G401 (cell line): ENCODE data around the gene BACH2. TPM values are rescaled to one million over a fixed set of nuclear protein-coding genes. Genes with fewer than 3 reads are reported as not detected.
"Not testable (repeated sequence)": the region's sequence is repeated elsewhere in the genome, so short reads cannot be mapped to it uniquely, and the experiment has no call there.

Source experiments
- DNase-seq: peaks from one replicate; pipeline ENCODE4 v3.0.0-alpha.2; 2015; ENCODE audit warnings: low spot score
- in situ Hi-C: cut with HindIII; loops from 2 replicates; pipeline ENCODE4 v1.10.0; 2016; ENCODE audit warnings: low sequenced_read_pairs, mixed read lengths
- total RNA-seq: library from RNA; depleted of rRNA; stranded (reverse); fragments of >200 nt; shearing (Covaris generic); gene quantifications from 2 replicates; pipeline ENCODE4 v1.2.3, GENCODE V29; 2014

Gene BACH2
- total RNA-seq, 1 experiment from 2014 or later = 0.71 TPM

DNA sequence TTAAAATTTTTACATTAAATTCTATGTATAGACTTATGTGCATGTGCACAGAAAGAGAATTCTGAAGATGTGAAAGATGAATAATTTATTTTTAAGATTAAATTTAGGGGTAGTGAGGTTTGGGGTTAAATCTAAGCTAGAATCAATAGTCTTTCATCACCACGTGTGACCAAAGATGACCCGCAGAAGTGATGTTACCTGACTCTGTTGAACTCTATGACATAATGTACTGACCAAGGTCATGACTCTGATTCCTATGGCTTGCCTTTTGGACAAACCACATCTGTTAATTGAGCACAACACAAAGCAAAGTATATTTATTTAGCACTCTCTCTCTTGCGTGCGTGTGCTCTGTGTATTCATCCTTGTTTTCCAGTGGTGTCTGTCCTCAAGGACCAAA is 150.6 kb downstream of the BACH2 start:
- in situ Hi-C loops = no loop called here
- no peak for DNase-seq

DNA sequence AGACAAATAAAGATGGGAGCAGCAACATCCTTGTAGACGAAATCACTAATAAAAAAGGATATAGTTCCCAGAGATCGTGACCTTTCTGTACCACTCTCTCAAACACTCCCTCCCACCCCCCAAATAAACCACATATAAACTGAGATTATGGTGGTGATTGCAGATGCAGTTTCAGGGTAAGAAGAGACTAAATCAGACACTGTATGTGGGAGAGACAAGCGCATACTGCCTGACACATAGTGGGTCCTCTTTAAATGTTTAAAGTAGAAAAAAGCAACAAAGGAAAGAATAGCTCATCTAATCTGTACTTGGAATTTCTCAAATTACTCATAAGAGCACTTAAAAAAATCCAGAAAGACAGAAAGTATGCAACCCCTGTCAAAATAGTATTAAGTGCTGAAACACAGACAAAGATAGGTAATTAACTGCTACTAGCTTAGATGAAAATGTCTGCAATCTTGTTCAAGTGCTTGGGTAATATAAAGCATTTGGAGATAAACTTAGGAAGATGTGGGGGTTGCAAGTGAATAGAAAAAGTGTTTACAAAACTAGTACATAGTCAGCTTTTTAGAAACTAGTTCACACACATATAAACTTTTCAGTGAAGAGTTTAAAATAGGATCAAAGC is 151.6 kb downstream of the BACH2 start:
- in situ Hi-C loops = no loop called here
- no peak for DNase-seq

DNA sequence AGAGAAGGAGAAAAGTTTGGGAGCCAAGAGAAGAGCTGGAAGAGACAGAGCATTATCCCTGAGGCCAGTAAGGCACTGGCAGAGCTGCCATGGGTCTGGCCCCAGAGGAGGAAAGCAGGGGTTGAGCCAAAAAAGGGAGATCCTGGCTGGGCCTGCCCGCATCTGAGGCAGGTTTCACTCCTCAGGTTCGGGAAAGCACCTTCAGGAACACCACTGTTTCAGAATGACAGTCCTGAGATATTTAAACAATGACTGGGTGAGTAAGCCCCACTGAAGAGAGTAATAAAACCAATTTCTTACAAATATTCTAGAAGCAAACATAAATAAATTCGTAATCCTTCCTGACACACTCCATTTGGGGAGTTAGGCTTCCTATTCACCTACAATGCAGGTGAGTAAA is 152.2 kb downstream of the BACH2 start:
- no peak for DNase-seq
- in situ Hi-C loops = no loop called here

DNA sequence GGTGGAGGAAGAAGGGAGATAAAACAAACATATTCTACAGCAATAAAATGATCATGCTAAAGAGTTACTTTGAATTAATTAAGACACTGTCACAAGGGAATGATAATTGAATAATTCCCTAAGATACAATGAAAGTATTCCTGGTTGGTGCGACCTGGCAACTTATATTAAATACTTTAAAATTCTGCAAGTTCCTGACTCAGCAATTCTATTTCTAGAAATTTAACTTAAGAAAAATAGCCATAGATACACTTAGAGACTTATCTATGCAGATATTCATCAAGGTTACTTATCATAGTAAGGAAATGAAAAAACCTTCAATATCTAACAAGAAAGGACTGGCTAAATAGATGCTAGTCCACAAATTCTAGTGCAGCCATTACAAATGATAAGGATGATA is 156.0 kb downstream of the BACH2 start:
- in situ Hi-C loops = no loop called here

DNA sequence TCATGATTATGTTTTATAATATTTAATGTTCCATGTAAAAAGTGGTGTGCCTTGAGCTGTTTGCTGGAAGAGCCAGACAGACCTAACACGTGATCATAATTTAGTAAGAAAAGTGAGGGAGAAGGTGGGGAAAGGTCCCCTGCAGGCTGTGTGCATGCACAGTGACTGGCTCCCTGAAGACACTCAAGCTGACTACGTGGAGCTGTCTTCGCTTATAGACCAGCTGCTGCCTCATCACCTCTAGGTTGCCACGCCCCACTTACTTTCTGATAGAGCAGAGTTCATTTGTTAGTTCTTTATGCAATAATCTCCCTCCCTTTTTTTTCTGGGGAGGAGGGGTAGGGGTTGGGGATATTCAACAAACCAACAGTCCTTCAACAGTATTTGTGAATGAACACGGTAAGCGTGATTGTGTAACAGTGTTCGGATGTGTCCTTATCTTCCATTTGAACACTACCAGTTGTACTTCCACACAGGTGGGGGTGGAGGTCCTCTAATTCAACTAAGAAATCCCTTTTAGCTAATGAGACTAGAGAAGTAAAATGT is 157.3 kb downstream of the BACH2 start:
- in situ Hi-C loops = no loop called here
- DNase-seq = no peak

More for the DNA sequence above, 156.0 kb downstream of the BACH2 start:
- no peak for DNase-seq

DNA sequence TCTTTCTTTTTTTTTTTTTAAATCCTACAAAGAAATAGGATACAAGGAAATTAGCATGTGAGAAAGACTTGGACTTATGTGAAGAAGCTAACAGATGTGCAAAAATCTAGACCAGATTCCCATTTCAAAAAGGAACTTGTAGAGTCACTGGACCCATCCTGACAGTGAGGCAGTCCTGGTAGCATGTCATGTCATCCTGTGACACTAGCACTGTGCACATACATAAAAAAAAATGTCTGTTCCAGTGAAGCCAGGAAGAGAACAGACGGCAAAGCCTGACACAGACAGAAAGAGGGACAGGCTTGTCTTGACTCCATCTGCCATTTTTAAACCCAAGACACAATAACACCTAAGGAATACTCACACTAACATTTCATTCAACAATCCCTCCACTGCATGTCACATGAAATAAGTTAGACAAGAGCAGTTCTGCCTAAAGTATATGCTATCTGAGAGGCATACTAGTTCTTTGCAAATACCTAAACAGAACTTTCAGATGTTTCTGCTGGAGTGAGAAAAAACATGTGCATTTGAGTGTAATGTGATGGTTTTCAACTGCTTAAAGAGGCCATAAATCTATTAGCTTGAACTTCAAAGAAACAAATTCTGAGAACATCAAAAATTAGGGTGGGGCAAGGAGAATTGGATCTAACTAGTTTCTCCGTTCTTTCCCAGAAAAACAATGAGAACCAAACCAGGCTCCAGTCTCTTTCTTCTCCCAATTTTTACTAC is 159.6 kb downstream of the BACH2 start:
- DNase-seq = no peak
- in situ Hi-C loops = no loop called here

DNA sequence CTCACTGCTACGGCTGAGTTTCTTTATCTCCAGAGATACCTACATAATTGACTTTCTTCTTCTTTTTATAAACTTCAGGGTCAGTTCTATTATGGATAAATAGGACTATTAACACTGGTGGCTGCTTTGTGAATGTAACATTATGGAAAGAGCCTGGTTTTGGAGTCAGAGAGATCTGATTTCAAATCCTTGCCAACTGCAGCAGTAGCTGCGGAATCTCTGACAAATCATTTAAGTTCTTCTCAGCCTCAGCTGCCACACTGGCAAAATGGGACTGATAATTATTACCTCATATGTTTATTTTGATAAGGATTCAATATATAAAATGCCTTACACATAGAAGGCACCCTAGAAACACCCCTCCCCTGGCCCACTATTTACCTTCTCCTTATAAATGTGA is 160.5 kb downstream of the BACH2 start:
- no peak for DNase-seq
- in situ Hi-C loops = no loop called here

DNA sequence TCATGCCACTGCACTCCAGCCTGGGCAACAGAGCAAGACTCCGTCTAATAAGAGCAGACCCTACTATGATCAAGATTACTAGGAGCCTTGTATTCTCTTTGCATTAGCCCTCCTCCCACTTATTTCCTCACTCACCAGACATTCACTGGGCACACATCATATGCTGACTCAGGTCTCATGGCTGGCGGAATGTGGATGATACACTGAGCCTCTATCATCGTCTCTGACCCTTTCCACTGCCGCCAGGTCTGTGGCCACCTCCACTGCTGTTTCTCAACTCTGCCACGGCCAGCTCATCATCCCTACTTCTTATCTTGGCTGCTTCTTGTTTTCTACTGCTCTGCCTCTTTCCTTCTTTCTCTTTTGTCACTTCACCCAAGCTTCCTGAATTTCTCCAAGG is 161.0 kb downstream of the BACH2 start:
- DNase-seq = no peak
- in situ Hi-C loops = no loop called here

DNA sequence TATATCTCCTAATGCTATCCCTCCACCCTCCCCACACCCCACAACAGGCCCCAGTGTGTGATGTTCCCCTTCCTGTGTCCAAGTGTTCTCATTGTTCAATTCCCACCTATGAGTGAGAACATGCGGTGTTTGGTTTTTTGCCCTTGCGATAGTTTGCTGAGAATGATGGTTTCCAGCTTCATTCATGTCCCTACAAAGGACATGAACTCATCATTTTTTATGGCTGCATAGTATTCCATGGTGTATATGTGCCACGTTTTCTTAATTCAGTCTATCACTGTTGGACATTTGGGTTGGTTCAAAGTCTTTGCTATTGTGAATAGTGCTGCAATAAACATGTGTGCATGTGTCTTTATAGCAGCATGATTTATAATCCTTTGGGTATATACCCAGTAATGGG is 163.0 kb downstream of the BACH2 start:
- DNase-seq, in situ Hi-C loops: not testable (repeated sequence)

DNA sequence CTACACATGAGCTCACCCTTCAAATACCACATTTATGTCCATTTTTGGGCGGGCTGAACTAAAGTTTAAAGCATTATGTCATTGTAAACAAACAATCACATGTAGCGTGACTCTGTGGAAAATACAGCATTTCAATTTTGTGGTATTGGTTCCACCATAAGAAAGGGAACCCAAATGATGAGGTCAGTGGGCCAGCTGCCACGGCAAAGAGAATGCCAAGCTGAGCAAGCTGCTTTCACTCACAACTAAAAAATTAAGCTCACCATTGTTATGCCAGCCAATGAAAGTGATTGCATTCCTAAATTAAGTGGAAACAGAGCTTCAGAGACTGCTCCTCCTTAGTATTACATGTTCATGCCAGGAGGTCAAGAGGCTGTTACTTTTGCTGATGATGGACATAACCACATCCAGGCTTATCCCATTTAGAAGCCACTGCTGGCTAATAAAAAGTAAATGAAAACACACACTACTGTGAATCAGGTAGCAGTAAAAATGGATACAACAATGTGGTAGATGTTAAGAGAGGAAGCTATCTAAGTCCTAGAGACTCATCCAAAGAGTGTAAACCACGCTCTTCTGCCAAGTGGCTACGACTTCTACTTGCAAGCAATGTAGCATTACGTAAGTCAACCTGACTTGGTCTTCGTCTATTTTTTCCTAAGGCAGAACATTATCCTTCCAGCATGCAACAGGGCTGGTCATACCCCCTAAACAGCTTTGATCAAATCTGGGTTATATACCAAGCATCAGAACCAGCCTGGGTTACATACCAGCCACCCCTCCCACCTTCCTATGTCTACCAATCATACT is 164.8 kb downstream of the BACH2 start:
- in situ Hi-C loops = no loop called here

DNA sequence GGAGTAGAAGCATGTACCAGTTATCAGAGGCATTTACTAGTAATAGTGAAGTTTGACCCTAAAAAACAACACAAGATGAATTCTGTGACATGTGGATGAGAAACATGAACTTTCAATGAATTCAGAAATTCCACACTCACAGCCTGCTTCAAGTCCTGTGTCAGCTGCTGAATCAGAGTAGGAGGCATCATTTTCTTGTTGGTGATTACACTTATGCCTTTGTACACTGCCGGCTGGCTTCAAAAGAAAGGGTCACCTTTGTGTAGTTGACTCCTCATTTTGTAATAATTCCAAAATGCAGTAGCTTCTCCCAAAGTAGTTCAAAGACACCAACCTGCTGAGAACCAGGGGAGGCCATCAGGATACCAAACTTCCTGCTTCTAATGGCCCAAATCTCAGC is 165.5 kb downstream of the BACH2 start:
- in situ Hi-C loops = no loop called here
- DNase-seq = no peak

More for the DNA sequence above, 164.8 kb downstream of the BACH2 start:
- peak; percentile 79 for DNase-seq

DNA sequence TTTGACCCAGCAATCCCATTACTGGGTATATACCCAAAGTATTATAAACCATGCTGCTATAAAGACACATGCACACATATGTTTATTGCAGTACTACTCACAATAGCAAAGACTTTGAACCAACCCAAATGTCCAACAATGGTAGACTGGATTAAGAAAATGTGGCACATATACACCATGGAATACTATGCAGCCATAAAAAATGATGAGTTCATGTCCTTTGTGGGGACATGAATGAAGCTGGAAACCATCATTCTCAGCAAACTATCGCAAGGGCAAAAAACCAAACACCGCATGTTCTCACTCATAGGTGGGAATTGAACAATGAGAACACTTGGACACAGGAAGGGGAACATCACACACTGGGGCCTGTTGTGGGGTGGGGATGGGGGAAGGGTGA is 168.0 kb downstream of the BACH2 start:
- in situ Hi-C loops = not testable (repeated sequence)

DNA sequence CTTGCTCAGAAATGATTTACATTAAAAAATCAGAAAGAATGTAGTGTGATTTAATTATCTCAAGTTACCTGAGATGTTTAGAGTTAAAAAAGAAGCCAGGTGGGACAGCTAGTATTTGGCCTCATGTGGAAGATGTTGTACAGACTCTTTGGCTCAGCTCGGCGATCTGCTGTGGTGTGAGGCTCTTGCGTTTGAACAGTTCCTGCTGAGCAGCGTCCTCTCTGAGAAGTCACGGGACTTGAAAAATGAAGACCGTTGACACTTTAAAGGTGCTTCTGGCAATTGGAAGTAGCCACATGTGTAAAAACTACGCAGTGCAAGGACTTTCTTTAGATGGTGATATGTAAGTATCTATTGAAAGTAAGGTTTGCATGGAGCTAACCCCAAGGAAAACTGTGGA is 169.0 kb downstream of the BACH2 start:
- in situ Hi-C loops = no loop called here
- peak; percentile 16 for DNase-seq

More for the DNA sequence above, 168.0 kb downstream of the BACH2 start:
- DNase-seq = not testable (repeated sequence)

DNA sequence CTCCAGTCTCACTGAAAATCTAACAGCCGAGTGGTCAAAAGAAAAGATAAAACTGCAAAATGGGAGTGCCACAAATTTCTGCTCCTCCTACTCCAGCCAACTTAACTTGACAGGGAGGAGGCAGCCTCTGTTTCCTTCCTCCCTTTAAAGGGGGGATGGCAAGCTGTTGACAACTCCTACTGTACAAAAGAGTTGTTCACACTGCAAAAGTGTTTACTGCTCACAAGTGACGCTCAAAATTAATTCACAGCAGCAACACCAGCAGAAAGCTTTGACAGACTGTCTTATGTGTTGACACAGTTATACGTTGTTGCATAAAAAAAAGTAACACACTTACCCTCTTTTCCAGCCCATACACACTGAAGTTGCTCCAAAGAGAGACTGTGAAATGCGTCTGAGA is 169.8 kb downstream of the BACH2 start:
- DNase-seq = peak; percentile 19
- in situ Hi-C loops = no loop called here

DNA sequence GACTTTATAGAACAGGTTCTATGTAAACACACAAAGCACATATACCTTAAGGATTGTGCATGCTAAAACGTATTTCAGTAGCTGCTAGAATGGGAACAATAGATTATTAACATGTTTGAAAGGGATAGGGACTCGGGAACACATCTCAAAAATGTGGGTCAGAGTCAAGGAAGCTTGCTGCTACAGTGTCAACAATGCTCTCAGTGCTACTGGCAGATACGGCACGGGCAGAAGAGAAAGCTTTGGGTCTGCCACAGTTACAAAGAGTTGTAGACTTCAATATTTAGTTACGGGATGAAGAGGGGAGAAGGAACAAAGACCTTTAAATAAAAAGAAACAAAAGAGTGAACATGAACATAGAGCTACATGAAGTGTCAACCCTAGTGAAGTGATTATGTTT is 170.5 kb downstream of the BACH2 start:
- in situ Hi-C loops = no loop called here
- DNase-seq = peak; percentile 58

DNA sequence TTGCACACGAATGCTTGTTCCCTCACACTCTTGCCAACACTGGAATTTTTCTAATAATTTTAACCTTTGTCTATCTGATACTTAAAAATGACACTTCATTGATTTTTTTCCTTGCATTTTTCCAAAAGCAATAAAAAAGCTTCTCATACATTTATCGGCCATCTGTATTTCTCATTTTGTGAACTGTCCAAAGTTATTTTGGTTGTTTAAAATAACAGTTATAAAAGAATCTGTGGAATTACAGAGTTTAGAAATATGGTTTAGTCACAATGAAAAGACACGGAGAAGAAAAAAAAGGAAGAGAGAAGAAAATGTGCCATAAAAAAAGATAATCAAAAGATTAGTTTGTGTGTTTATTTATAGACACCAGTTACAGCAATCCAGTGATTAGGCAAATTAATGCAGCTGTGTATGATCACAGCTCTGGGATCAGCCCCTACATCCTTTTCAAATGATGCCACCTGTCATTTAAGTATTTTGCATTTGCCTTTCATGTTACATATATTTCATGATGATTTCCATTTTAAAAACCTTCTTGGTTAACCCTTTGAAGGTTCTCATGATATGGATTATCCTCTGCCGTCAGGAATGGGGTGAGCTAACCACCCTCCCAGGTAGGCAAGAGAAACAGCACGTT is 171.7 kb downstream of the BACH2 start:
- DNase-seq = no peak
- in situ Hi-C loops = no loop called here

DNA sequence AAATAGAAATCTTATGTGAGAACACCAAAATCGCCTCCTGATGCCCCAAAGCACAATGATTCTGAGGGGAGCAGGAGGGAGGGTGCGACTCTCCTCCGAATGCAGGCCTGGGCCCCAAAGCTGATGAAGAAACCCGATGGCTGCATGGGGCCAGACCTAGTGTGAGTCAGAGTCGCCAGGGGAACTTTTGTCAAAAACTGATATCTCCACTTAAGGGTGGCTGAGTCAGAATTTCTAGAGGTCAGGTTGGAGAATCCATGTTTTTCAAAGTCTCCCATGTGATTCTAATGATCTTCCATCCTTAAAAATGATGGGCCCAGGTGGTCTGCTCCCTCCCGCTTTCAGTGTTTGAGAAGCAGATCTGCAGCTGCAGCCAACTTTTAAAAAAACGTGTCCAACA is 172.8 kb downstream of the BACH2 start:
- DNase-seq = no peak
- in situ Hi-C loops = no loop called here

DNA sequence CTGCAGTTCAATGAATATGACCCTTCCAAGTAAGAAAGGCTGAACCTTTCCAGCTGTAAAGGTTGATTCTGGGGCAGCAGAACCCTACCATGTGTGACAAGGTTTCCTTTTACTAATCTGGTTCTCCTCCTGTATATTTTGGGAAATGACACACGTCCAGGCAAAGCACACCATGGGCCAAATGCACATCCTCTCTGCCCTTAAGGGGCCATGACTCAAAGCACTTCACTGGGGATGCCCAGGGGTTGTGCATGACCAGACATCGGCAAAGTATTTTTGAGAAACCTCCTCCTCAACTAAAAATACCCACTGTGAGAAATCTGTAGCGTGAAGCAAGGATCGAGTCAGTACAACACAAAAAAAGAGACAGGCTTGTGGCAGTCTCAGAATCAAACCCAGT is 174.7 kb downstream of the BACH2 start:
- in situ Hi-C loops = no loop called here
- no peak for DNase-seq

DNA sequence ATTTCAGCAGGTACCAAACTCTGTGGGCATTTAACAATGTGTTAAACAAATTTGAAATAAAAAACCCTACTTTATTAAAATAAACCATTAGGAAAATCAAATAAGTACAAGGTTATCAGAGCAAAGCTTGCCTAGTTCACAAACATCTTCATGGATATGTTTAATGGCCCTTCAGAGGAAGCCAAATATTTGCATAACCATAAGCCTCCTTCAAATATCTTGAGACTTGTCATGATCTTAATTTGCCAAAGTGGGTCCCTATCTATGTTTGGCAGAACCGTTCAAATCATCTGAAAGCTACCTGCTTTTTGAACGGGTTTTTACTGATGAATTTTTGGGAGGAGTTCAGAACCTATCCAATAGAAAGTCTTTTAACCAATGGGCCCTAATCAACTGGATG is 176.3 kb downstream of the BACH2 start:
- in situ Hi-C loops = no loop called here
- DNase-seq = no peak
